Liver (tissue), 9 donors: Measurements from ENCODE around the gene GNG7. TPM values are rescaled to one million over a fixed set of nuclear protein-coding genes. Genes with fewer than 3 reads are reported as not detected.
A peak's percentile ranks its signal among the peaks of the same experiment; 100 is the strongest.

Experiments
- DNase-seq: peaks from one replicate; pipeline ENCODE4 v3.0.0-alpha.2; 2017; ENCODE audit warnings: low spot score
- H3K27ac ChIP-seq, 2 donors: one replicate each; pipeline ENCODE4 v1.7.0; 2013; ENCODE audit warnings: inconsistent platforms in 2 of 2, low read length in 2 of 2, control low read depth in 1 of 2, low read depth in 1 of 2, mild to moderate bottlenecking in 1 of 2
- H3K27me3 ChIP-seq, 4 donors: one replicate each; pipeline versions ENCODE4 v1.6.1 to v1.7.0; 2013; ENCODE audit warnings: low read length in 3 of 4, inconsistent platforms in 1 of 4, mild to moderate bottlenecking in 1 of 4, moderate library complexity in 1 of 4; ENCODE audit not compliant: control insufficient read depth in 4 of 4, insufficient read depth in 4 of 4
- H3K36me3 ChIP-seq, 4 donors: one replicate each; pipeline versions ENCODE4 v1.6.1 to v1.7.0; 2013; ENCODE audit warnings: low read length in 3 of 4, mild to moderate bottlenecking in 3 of 4, low read depth in 1 of 4, moderate library complexity in 1 of 4; ENCODE audit not compliant: control insufficient read depth in 4 of 4, insufficient read depth in 3 of 4
- H3K4me1 ChIP-seq, 4 donors: one replicate each; pipeline versions ENCODE4 v1.6.1 to v1.7.0; 2013; ENCODE audit warnings: low read length in 3 of 4, mild to moderate bottlenecking in 3 of 4, moderate library complexity in 1 of 4; ENCODE audit not compliant: control insufficient read depth in 4 of 4, insufficient read depth in 4 of 4
- H3K4me3 ChIP-seq, 3 donors: one replicate each; pipeline versions ENCODE4 v1.6.1 to v1.7.0; 2013; ENCODE audit warnings: low read length in 3 of 3, control low read depth in 1 of 3, low read depth in 1 of 3, mild to moderate bottlenecking in 1 of 3
- H3K9ac ChIP-seq, 2 donors: one replicate each; pipeline ENCODE4 v1.7.0; 2013; ENCODE audit warnings: low read length in 2 of 2, mild to moderate bottlenecking in 2 of 2, moderate library complexity in 2 of 2, control low read depth in 1 of 2, low read depth in 1 of 2
- H3K9me3 ChIP-seq, 4 donors: one replicate each; pipeline versions ENCODE4 v1.6.1 to v1.7.0; 2013; ENCODE audit warnings: low read length in 3 of 4; ENCODE audit not compliant: control insufficient read depth in 4 of 4
- FOXA1 ChIP-seq: IDR thresholded peaks from 2 replicates; pipeline ENCODE4 v1.6.1; 2016; ENCODE audit warnings: antibody characterized with exemption
- FOXA2 ChIP-seq: IDR thresholded peaks from 2 replicates; pipeline ENCODE4 v1.6.1; 2016; ENCODE audit warnings: antibody characterized with exemption
- GABPA ChIP-seq, 2 donors: IDR thresholded peaks in 1 of 2; conservative IDR thresholded peaks in 1 of 2; 2 replicates each; pipeline ENCODE4 v1.6.1; 2016; ENCODE audit warnings: antibody characterized with exemption in 2 of 2, mild to moderate bottlenecking in 1 of 2, moderate library complexity in 1 of 2
- HNF4A ChIP-seq, 2 donors: conservative IDR thresholded peaks; 2 replicates each; pipeline ENCODE4 v1.6.1; 2016; ENCODE audit warnings: antibody characterized with exemption in 2 of 2, mild to moderate bottlenecking in 2 of 2
- HNF4G ChIP-seq: IDR thresholded peaks from 2 replicates; pipeline ENCODE4 v1.6.1; 2016; ENCODE audit warnings: antibody characterized with exemption
- JUND ChIP-seq, 2 donors: IDR thresholded peaks; 2 replicates each; pipeline ENCODE4 v1.6.1; 2016; ENCODE audit warnings: antibody characterized with exemption in 2 of 2
- NR2F2 ChIP-seq: IDR thresholded peaks from 2 replicates; pipeline ENCODE4 v1.6.1; 2016; ENCODE audit warnings: antibody characterized with exemption
- RAD21 ChIP-seq, 2 donors: IDR thresholded peaks; 2 replicates each; pipeline ENCODE4 v1.6.1; 2016; ENCODE audit warnings: antibody characterized with exemption in 2 of 2, mild to moderate bottlenecking in 2 of 2
- RXRA ChIP-seq, 2 donors: IDR thresholded peaks; 2 replicates each; pipeline ENCODE4 v1.6.1; 2017 to 2018; ENCODE audit warnings: antibody characterized with exemption in 2 of 2, mild to moderate bottlenecking in 1 of 2
- SP1 ChIP-seq: IDR thresholded peaks from 2 replicates; pipeline ENCODE4 v1.6.1; 2018; ENCODE audit warnings: antibody characterized with exemption, mild to moderate bottlenecking
- YY1 ChIP-seq: IDR thresholded peaks from 2 replicates; pipeline ENCODE4 v1.6.1; 2016; ENCODE audit warnings: antibody characterized with exemption, mild to moderate bottlenecking
- ZBTB33 ChIP-seq: IDR thresholded peaks from 2 replicates; pipeline ENCODE4 v1.6.1; 2016; ENCODE audit warnings: antibody characterized with exemption
- WGBS: extraction: QIAGEN DNeasy Blood & Tissue Kit; methylation state at CpG from one replicate; pipeline ENCODE4 v1.1.7; 2013; 5-methylcytosine and 5-hydroxymethylcytosine counted together
- polyA plus RNA-seq, 2 donors: library from polyadenylated mRNA; stranded (reverse) in 1 of 2; unstranded in 1 of 2; fragments of 200-250 nt in 1 of 2; fragments of >200 nt in 1 of 2; fragmentation: Nextera tagmentation in 1 of 2; extraction: Ambion mirVana in 1 of 2; gene quantifications; one replicate each; pipeline versions ENCODE4 v1.2.1 to v1.2.3, GENCODE V29; 2013 to 2015
- total RNA-seq, 2 donors: library from RNA; depleted of rRNA; stranded (reverse); fragments of >200 nt; gene quantifications; one replicate each; pipeline ENCODE4 v1.2.3, GENCODE V29; 2014
- TF ChIP-seq, protein P1 (sequence below): IDR thresholded peaks from 2 replicates; pipeline ENCODE4 v1.6.1; 2016; ENCODE audit warnings: antibody characterized with exemption
- TF ChIP-seq, protein P2 (sequence below): IDR thresholded peaks from 2 replicates; pipeline ENCODE4 v1.6.1; 2016; ENCODE audit warnings: antibody characterized with exemption, mild to moderate bottlenecking
- TF ChIP-seq, protein P3 (sequence below): IDR thresholded peaks from 2 replicates; pipeline ENCODE4 v1.6.1; 2016; ENCODE audit warnings: antibody characterized with exemption
- donor health status: healthy.
- donor health status: healthy.
- donor health status: healthy.
- donor health status: healthy.
- donor health status: healthy.

Gene GNG7
- total and polyA plus RNA-seq, 4 donors: 0.75 to 1.9 (median 1.1) TPM

DNA sequence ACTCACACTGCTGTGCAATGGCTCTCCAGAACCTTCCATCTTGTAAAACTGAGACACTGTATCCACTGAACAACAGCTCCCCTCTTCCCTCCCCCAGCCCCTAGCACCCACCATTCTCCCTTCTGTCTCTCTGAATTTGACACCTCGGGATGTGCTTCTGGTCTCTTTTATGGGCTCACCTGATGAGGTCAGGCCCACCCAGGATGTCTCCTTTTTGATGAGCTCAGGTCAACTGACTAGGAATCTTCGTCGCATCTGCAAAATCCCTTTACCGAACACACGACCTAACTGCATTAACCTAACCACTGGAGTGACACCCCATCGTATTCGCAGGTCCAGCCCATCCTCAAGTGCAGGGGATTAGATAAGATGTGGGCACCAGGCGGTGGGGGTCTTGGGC is 73.9 kb downstream of the GNG7 start:
- TF ChIP-seq NR2F2 (no peak), GABPA (IDR thresholded peaks at IDR 0.05 in 1 of 2, conservative IDR thresholded peaks at IDR 0.05 in 1 of 2) (no peak), RAD21 (IDR thresholded peaks at IDR 0.05) (no peak), ZBTB33 (no peak), SP1 (no peak), FOXA2 (no peak), HNF4G (no peak), JUND (IDR thresholded peaks at IDR 0.05) (no peak), HNF4A (conservative IDR thresholded peaks at IDR 0.05) (no peak)
- TF ChIP-seq, protein P1, sequence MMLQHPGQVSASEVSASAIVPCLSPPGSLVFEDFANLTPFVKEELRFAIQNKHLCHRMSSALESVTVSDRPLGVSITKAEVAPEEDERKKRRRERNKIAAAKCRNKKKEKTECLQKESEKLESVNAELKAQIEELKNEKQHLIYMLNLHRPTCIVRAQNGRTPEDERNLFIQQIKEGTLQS: no peak
- TF ChIP-seq, protein P2, sequence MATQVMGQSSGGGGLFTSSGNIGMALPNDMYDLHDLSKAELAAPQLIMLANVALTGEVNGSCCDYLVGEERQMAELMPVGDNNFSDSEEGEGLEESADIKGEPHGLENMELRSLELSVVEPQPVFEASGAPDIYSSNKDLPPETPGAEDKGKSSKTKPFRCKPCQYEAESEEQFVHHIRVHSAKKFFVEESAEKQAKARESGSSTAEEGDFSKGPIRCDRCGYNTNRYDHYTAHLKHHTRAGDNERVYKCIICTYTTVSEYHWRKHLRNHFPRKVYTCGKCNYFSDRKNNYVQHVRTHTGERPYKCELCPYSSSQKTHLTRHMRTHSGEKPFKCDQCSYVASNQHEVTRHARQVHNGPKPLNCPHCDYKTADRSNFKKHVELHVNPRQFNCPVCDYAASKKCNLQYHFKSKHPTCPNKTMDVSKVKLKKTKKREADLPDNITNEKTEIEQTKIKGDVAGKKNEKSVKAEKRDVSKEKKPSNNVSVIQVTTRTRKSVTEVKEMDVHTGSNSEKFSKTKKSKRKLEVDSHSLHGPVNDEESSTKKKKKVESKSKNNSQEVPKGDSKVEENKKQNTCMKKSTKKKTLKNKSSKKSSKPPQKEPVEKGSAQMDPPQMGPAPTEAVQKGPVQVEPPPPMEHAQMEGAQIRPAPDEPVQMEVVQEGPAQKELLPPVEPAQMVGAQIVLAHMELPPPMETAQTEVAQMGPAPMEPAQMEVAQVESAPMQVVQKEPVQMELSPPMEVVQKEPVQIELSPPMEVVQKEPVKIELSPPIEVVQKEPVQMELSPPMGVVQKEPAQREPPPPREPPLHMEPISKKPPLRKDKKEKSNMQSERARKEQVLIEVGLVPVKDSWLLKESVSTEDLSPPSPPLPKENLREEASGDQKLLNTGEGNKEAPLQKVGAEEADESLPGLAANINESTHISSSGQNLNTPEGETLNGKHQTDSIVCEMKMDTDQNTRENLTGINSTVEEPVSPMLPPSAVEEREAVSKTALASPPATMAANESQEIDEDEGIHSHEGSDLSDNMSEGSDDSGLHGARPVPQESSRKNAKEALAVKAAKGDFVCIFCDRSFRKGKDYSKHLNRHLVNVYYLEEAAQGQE: no peak
- TF ChIP-seq, protein P3, sequence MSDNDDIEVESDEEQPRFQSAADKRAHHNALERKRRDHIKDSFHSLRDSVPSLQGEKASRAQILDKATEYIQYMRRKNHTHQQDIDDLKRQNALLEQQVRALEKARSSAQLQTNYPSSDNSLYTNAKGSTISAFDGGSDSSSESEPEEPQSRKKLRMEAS: no peak
- 94% methylated on average over 8 of the region's 8 CpGs for WGBS
- no peak for DNase-seq
- Histone ChIP-seq H3K27me3 (no peaks in the 10 kb centered on the region), H3K4me1 (peaks cover 20 to 69% (median 47%) of the 10 kb centered on the region in 4 donors), H3K9ac (no peak overlapping the region), H3K9me3 (no peaks in the 10 kb centered on the region), H3K36me3 (no peaks in the 10 kb centered on the region), H3K4me3 (no peak overlapping the region), H3K27ac (peak overlapping the region; percentile 86 to 92)

- 72% methylated on average over 7 of the region's 7 CpGs for WGBS
- peak overlapping the region in 1 of 2 donors; percentile 59 for H3K9ac ChIP-seq
These were observed 74.6 kb downstream of the GNG7 start for GRCh38 chr19:2627855-2628254.

More at GRCh38 chr19:2627855-2628254, 74.6 kb downstream of the GNG7 start:
- TF ChIP-seq FOXA2 (no peak), RAD21 (IDR thresholded peaks at IDR 0.05) (no peak), GABPA (IDR thresholded peaks at IDR 0.05 in 1 of 2, conservative IDR thresholded peaks at IDR 0.05 in 1 of 2) (no peak), JUND (IDR thresholded peaks at IDR 0.05) (no peak), FOXA1 (no peak), YY1 (no peak), HNF4A (conservative IDR thresholded peaks at IDR 0.05) (no peak), RXRA (IDR thresholded peaks at IDR 0.05) (no peak)
- TF ChIP-seq, protein P3: no peak
- TF ChIP-seq, protein P1: no peak
- Histone ChIP-seq H3K4me1 (peaks cover 17 to 62% (median 44%) of the 10 kb centered on the region in 4 donors), H3K36me3 (no peaks in the 10 kb centered on the region), H3K27ac (peak overlapping the region; percentile 86 to 92), H3K4me3 (no peak overlapping the region), H3K9me3 (no peaks in the 10 kb centered on the region), H3K27me3 (no peaks in the 10 kb centered on the region)
- DNase-seq: no peak
